ENCODE results near the gene CCDC51. TPM values are rescaled to one million over a fixed set of nuclear protein-coding genes. Genes with fewer than 3 reads are reported as not detected.
"Not testable (repeated sequence)": the region's sequence is repeated elsewhere in the genome, so short reads cannot be mapped to it uniquely, and the experiment has no call there.

CCDC51 gene
- polyA plus RNA-seq, 1 donor (not counting 4 experiments of a cell fraction or from before 2014, with no cell fraction given) = 27.9 TPM

DNA sequence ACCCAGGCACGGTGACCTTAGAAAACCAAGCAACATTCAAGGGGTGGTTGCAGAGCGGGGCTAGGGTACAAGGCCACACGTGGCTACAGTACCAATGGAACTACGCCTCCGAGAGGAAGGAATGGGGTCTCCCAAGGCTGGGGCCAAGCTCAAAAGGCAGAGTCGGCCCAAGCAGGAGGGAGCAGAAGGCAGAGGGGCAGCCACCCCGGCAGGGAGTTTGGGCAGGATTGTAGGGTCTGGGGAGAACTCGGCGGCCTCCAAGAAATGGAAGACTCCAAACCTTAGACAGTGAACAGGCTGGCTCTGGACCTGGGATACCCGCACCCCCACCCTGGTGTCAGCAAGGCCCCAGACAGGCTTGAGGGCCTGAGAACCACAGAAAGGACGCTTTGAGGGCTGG lies 35.3 kb upstream of the CCDC51 start:
- no peaks in the 10 kb centered on the region for H4K20me1 ChIP-seq (ENCODE audit: control insufficient read depth, extremely low read depth, insufficient read depth, low read length)
- no peak for DNase-seq (ENCODE audit: low read depth, low spot score)
- no peak for FAIRE-seq
- dilution Hi-C loops (cut with MboI; ENCODE audit: extremely low pct_ligation_motif_present, low sequenced_read_pairs) = no loop called here
- H3K4me2 ChIP-seq (ENCODE audit: control insufficient read depth, extremely low read depth, insufficient read depth, low read depth, low read length) = no peak overlapping the region
- no peak overlapping the region for H3K9ac ChIP-seq (ENCODE audit: control insufficient read depth, extremely low read depth, insufficient read depth, low read length)
- no peaks in the 10 kb centered on the region for H3K27me3 ChIP-seq (ENCODE audit: control insufficient read depth, extremely low read depth, insufficient read depth, low read length)
- H3K4me3 ChIP-seq (ENCODE audit: control insufficient read depth in 2 of 3, extremely low read depth in 1 of 3, insufficient read depth in 2 of 3, low read depth in 1 of 3, low read length in 3 of 3) = no peak overlapping the region
- no peaks in the 10 kb centered on the region for H3K9me3 ChIP-seq (ENCODE audit: control insufficient read depth, low read depth, low read length)
- no peaks in the 10 kb centered on the region for H3K9me1 ChIP-seq (ENCODE audit: control insufficient read depth, extremely low read depth, insufficient read depth, low read length)
- TF ChIP-seq EZH2 (IDR thresholded peaks at IDR 0.05; ENCODE audit: low read length) = no peak
- TF ChIP-seq, protein P1, sequence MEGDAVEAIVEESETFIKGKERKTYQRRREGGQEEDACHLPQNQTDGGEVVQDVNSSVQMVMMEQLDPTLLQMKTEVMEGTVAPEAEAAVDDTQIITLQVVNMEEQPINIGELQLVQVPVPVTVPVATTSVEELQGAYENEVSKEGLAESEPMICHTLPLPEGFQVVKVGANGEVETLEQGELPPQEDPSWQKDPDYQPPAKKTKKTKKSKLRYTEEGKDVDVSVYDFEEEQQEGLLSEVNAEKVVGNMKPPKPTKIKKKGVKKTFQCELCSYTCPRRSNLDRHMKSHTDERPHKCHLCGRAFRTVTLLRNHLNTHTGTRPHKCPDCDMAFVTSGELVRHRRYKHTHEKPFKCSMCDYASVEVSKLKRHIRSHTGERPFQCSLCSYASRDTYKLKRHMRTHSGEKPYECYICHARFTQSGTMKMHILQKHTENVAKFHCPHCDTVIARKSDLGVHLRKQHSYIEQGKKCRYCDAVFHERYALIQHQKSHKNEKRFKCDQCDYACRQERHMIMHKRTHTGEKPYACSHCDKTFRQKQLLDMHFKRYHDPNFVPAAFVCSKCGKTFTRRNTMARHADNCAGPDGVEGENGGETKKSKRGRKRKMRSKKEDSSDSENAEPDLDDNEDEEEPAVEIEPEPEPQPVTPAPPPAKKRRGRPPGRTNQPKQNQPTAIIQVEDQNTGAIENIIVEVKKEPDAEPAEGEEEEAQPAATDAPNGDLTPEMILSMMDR (optimal IDR thresholded peaks at IDR 0.05 in 1 of 3, IDR thresholded peaks at IDR 0.05 in 1 of 3, conservative IDR thresholded peaks at IDR 0.05 in 1 of 3; ENCODE audit: extremely low read depth in 1 of 3, insufficient read depth in 2 of 3, low read length in 3 of 3) = no peak
- peaks cover 18% of the 10 kb centered on the region for H3K79me2 ChIP-seq (ENCODE audit: control insufficient read depth, insufficient read depth, low read length)
- H3K4me1 ChIP-seq (ENCODE audit: control insufficient read depth, extremely low read depth, insufficient read depth, low read length) = peaks cover 20% of the 10 kb centered on the region
- no peak overlapping the region for H2AFZ ChIP-seq (ENCODE audit: control insufficient read depth, low read length)
- no peak overlapping the region for H3K27ac ChIP-seq (ENCODE audit: control insufficient read depth, insufficient read depth, low read length)
- peaks cover 0 to 3% of the 10 kb centered on the region in 2 experiments for H3K36me3 ChIP-seq (ENCODE audit: control insufficient read depth in 2 of 2, extremely low read depth in 1 of 2, insufficient read depth in 2 of 2, low read length in 2 of 2)

DNA sequence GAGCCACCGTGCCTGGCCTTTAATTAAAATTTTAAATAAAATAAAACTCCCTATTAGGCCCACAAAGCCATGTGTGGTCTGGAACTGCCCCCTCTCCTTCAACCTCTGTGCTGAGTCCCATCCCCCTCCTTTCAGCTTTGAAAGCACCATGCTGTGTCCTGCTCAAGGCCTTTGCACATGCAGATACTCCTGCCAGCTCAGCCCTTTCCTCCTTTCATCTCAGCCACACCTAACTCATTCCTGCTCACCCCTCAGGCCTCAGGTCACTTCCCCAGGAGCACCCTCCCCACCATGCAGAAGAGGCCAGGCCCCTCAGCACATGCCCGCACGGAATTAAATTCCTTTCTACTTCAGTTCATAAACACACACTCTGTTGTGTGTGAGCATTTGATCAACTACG lies 34.7 kb upstream of the CCDC51 start:
- Histone ChIP-seq H3K9ac (ENCODE audit: control insufficient read depth, extremely low read depth, insufficient read depth, low read length) (no peak overlapping the region), H2AFZ (ENCODE audit: control insufficient read depth, low read length) (no peak overlapping the region), H3K4me1 (ENCODE audit: control insufficient read depth, extremely low read depth, insufficient read depth, low read length) (peaks cover 20% of the 10 kb centered on the region), H3K79me2 (ENCODE audit: control insufficient read depth, insufficient read depth, low read length) (peaks cover 24% of the 10 kb centered on the region), H3K9me3 (ENCODE audit: control insufficient read depth, low read depth, low read length) (no peaks in the 10 kb centered on the region), H3K36me3 (ENCODE audit: control insufficient read depth in 2 of 2, extremely low read depth in 1 of 2, insufficient read depth in 2 of 2, low read length in 2 of 2) (peaks cover 0 to 3% of the 10 kb centered on the region in 2 experiments), H3K27ac (ENCODE audit: control insufficient read depth, insufficient read depth, low read length) (no peak overlapping the region), H3K9me1 (ENCODE audit: control insufficient read depth, extremely low read depth, insufficient read depth, low read length) (no peaks in the 10 kb centered on the region), H4K20me1 (ENCODE audit: control insufficient read depth, extremely low read depth, insufficient read depth, low read length) (no peaks in the 10 kb centered on the region), H3K4me2 (ENCODE audit: control insufficient read depth, extremely low read depth, insufficient read depth, low read depth, low read length) (no peak overlapping the region), H3K4me3 (ENCODE audit: control insufficient read depth in 2 of 3, extremely low read depth in 1 of 3, insufficient read depth in 2 of 3, low read depth in 1 of 3, low read length in 3 of 3) (no peak overlapping the region), H3K27me3 (ENCODE audit: control insufficient read depth, extremely low read depth, insufficient read depth, low read length) (no peaks in the 10 kb centered on the region)
- TF ChIP-seq EZH2 (IDR thresholded peaks at IDR 0.05; ENCODE audit: low read length) = no peak
- TF ChIP-seq, protein P1 (optimal IDR thresholded peaks at IDR 0.05 in 1 of 3, IDR thresholded peaks at IDR 0.05 in 1 of 3, conservative IDR thresholded peaks at IDR 0.05 in 1 of 3; ENCODE audit: extremely low read depth in 1 of 3, insufficient read depth in 2 of 3, low read length in 3 of 3) = no peak
- FAIRE-seq = no peak
- dilution Hi-C loops (cut with MboI; ENCODE audit: extremely low pct_ligation_motif_present, low sequenced_read_pairs) = no loop called here
- DNase-seq (ENCODE audit: low read depth, low spot score) = no peak

DNA sequence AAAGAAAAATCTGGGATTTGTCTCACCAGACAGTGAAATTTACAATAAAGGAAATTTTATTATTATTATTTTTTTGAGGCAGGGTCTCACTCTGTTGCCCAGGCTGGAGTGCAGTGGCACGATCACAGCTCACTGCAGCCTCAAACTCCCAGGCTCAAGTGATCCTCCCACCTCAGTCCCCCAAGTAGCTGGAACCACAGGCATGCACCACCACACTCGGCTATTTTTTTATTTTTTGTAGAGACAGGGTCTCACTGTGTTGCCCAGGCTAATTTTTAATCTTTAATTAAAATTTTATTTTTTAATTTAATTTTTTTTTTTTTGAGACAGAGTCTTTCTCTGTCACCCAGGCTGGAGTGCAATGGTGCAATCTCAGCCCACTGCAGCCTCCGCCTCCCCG lies 34.1 kb upstream of the CCDC51 start:
- not testable (repeated sequence) for H3K27ac ChIP-seq (ENCODE audit: control insufficient read depth, insufficient read depth, low read length); H2AFZ ChIP-seq (ENCODE audit: control insufficient read depth, low read length)

More for the DNA sequence above, 34.1 kb upstream of the CCDC51 start:
- peaks cover 15% of the 10 kb centered on the region for H3K4me1 ChIP-seq (ENCODE audit: control insufficient read depth, extremely low read depth, insufficient read depth, low read length)
- H3K4me2 ChIP-seq (ENCODE audit: control insufficient read depth, extremely low read depth, insufficient read depth, low read depth, low read length); H3K27me3 ChIP-seq (ENCODE audit: control insufficient read depth, extremely low read depth, insufficient read depth, low read length); H3K36me3 ChIP-seq (ENCODE audit: control insufficient read depth in 2 of 2, extremely low read depth in 1 of 2, insufficient read depth in 2 of 2, low read length in 2 of 2); H3K9me3 ChIP-seq (ENCODE audit: control insufficient read depth, low read depth, low read length); dilution Hi-C loops (cut with MboI; ENCODE audit: extremely low pct_ligation_motif_present, low sequenced_read_pairs); FAIRE-seq; H3K9me1 ChIP-seq (ENCODE audit: control insufficient read depth, extremely low read depth, insufficient read depth, low read length); DNase-seq (ENCODE audit: low read depth, low spot score); H3K4me3 ChIP-seq (ENCODE audit: control insufficient read depth in 2 of 3, extremely low read depth in 1 of 3, insufficient read depth in 2 of 3, low read depth in 1 of 3, low read length in 3 of 3); H3K9ac ChIP-seq (ENCODE audit: control insufficient read depth, extremely low read depth, insufficient read depth, low read length); H4K20me1 ChIP-seq (ENCODE audit: control insufficient read depth, extremely low read depth, insufficient read depth, low read length): not testable (repeated sequence)
- H3K79me2 ChIP-seq (ENCODE audit: control insufficient read depth, insufficient read depth, low read length) = peaks cover 30% of the 10 kb centered on the region

Data from keratinocyte (primary cell).